CD14-positive monocyte (primary cell): ENCODE data around the gene SSTR4. TPM values are rescaled to one million over a fixed set of nuclear protein-coding genes. Genes with fewer than 3 reads are reported as not detected.

Experiments
- DNase-seq, 3 donors: peaks; one replicate each; pipeline ENCODE4 v3.0.0-alpha.2; 2011 to 2022
- H2AFZ ChIP-seq: 2 replicates; pipeline ENCODE4 v1.6.0; 2012; ENCODE audit warnings: mild to moderate bottlenecking, low read depth, low read length, inconsistent platforms; ENCODE audit not compliant: insufficient read depth, poor library complexity, severe bottlenecking
- H3K27ac ChIP-seq, 2 donors: 1 replicate in 1 of 2; 2 replicates in 1 of 2; pipeline ENCODE4 v1.5.1; 2012 to 2013; ENCODE audit warnings: low read length in 2 of 2, control low read depth in 1 of 2, inconsistent platforms in 1 of 2, low read depth in 1 of 2, mild to moderate bottlenecking in 1 of 2
- H3K27me3 ChIP-seq, 2 donors: one replicate each; pipeline versions ENCODE4 v1.6.0 to v1.6.1; 2011 to 2013; ENCODE audit warnings: low read length in 2 of 2; ENCODE audit not compliant: control insufficient read depth in 2 of 2, insufficient read depth in 2 of 2
- H3K36me3 ChIP-seq, 2 donors: replicated peaks in 1 of 2; 1 replicate in 1 of 2; 2 replicates in 1 of 2; pipeline versions ENCODE4 v1.5.1 to v1.6.1; 2012 to 2013; ENCODE audit warnings: low read length in 2 of 2, control low read depth in 1 of 2, inconsistent platforms in 1 of 2, mild to moderate bottlenecking in 1 of 2; ENCODE audit not compliant: insufficient read depth in 2 of 2, control insufficient read depth in 1 of 2
- H3K4me1 ChIP-seq, 2 donors: 1 replicate in 1 of 2; 2 replicates in 1 of 2; pipeline versions ENCODE4 v1.5.1 to v1.6.1; 2012 to 2013; ENCODE audit warnings: low read length in 2 of 2, control low read depth in 1 of 2, inconsistent platforms in 1 of 2, mild to moderate bottlenecking in 1 of 2, moderate library complexity in 1 of 2; ENCODE audit not compliant: insufficient read depth in 2 of 2, control insufficient read depth in 1 of 2
- H3K4me2 ChIP-seq: replicated peaks from 2 replicates; pipeline ENCODE3; 2012; ENCODE audit warnings: low read length, moderate library complexity, mild to moderate bottlenecking; ENCODE audit not compliant: poor library complexity, severe bottlenecking; ENCODE audit errors: extremely low read depth
- H3K4me3 ChIP-seq, 3 experiments: fragments of 200-600 bp in 1 of 3; sonication (generic) in 1 of 3; replicated peaks in 1 of 3; 1 replicate in 2 of 3; 2 replicates in 1 of 3; pipeline ENCODE4 v1.5.1; 2011 to 2013; ENCODE audit warnings: low read length in 3 of 3, mild to moderate bottlenecking in 3 of 3, control low read depth in 2 of 3, low read depth in 2 of 3, inconsistent platforms in 1 of 3, moderate library complexity in 1 of 3
- H3K79me2 ChIP-seq: 2 replicates; pipeline ENCODE4 v1.6.0; 2012; ENCODE audit warnings: mild to moderate bottlenecking, control low read depth, inconsistent platforms, low read length, moderate library complexity; ENCODE audit not compliant: insufficient read depth
- H3K9ac ChIP-seq: 2 replicates; pipeline ENCODE4 v1.6.0; 2017; ENCODE audit warnings: low read length, mild to moderate bottlenecking; ENCODE audit not compliant: insufficient read depth, poor library complexity, severe bottlenecking
- H3K9me3 ChIP-seq, 2 donors: replicated peaks in 1 of 2; 1 replicate in 1 of 2; 2 replicates in 1 of 2; pipeline versions ENCODE4 v1.5.1 to v1.6.1; 2012 to 2013; ENCODE audit warnings: low read length in 2 of 2, control low read depth in 1 of 2; ENCODE audit not compliant: control insufficient read depth in 1 of 2, insufficient read depth in 1 of 2
- H4K20me1 ChIP-seq: 2 replicates; pipeline ENCODE4 v1.6.0; 2012; ENCODE audit warnings: mild to moderate bottlenecking, low read length, control low read depth, moderate library complexity; ENCODE audit not compliant: insufficient read depth
- H3K27ac Mint-ChIP-seq, 7 donors: one replicate each; pipeline ENCODE4 v1.8.0; 2020; ENCODE audit warnings: mild to moderate bottlenecking in 7 of 7, mixed read lengths in 7 of 7, moderate library complexity in 6 of 7, inconsistent platforms in 2 of 7
- H3K27me3 Mint-ChIP-seq, 3 donors: one replicate each; pipeline ENCODE4 v1.8.0; 2021 to 2022; ENCODE audit warnings: low read depth in 3 of 3, mild to moderate bottlenecking in 3 of 3, mixed read lengths in 3 of 3, moderate library complexity in 3 of 3, inconsistent platforms in 1 of 3
- H3K36me3 Mint-ChIP-seq, 2 donors: one replicate each; pipeline ENCODE4 v1.8.0; 2020; ENCODE audit warnings: mixed read lengths in 2 of 2, inconsistent platforms in 1 of 2, mild to moderate bottlenecking in 1 of 2
- H3K4me1 Mint-ChIP-seq: one replicate; pipeline ENCODE4 v1.8.0; 2020; ENCODE audit warnings: mild to moderate bottlenecking, mixed read lengths
- H3K4me3 Mint-ChIP-seq, 2 donors: one replicate each; pipeline ENCODE4 v1.8.0; 2020; ENCODE audit warnings: mild to moderate bottlenecking in 2 of 2, mixed read lengths in 2 of 2, moderate library complexity in 1 of 2
- H3K9me3 Mint-ChIP-seq, 7 donors: one replicate each; pipeline ENCODE4 v1.8.0; 2020 to 2022; ENCODE audit warnings: mixed read lengths in 7 of 7, mild to moderate bottlenecking in 6 of 7, moderate library complexity in 6 of 7, inconsistent platforms in 2 of 7
- WGBS: methylation state at CpG from one replicate; pipeline ENCODE4 v1.1.5; 2013; ENCODE audit warnings: missing lambda C conversion rate; ENCODE audit not compliant: insufficient coverage; 5-methylcytosine and 5-hydroxymethylcytosine counted together
- intact Hi-C, 2 donors: fragments of 100-400 bp; cut with micrococcal nuclease; formaldehyde crosslinking; loops; one replicate each; pipeline versions ENCODE4 v1.15.0 to v1.15.1; 2023
- polyA plus RNA-seq, 3 donors: library from polyadenylated mRNA; depleted of rRNA in 1 of 3; unstranded in 2 of 3; stranded (reverse) in 1 of 3; fragments of 300-500 nt in 2 of 3; fragments of >200 nt in 1 of 3; fragmentation: Illumina TruSeq in 2 of 3; gene quantifications; 1 replicate in 2 of 3; 2 replicates in 1 of 3; pipeline ENCODE4 v1.2.3, GENCODE V29; 2012 to 2021
- TF ChIP-seq, protein P1 (sequence below): fragments of 200-600 bp; IDR thresholded peaks from one replicate; pipeline ENCODE4 v1.8.0; 2022; ENCODE audit warnings: antibody characterized with exemption, mild to moderate bottlenecking

Gene SSTR4
- polyA plus RNA-seq, 3 donors = not detected

DNA sequence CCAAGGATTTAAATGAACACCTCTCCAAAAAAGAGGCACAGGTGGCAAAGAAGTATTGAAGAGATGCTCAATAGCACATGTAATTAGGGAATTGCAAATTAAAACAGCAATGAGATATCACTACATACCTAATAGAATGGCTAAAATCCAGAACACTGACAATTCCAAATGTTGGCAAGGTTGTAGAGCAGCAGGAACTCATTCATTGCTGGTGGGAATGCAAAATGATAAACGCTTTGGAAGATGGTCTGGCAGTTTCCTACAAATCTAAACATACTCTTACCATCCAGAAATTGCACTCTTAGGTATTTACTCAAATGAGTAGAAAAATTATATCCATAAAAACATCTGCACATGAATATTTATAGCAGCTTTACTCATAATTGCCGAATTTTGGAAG is 34.0 kb downstream of the SSTR4 start:
- DNase-seq = no peak
- Histone ChIP-seq H3K27me3 (no peaks in the 10 kb centered on the region), H3K36me3 (peaks cover 6 to 24% of the 10 kb centered on the region in 2 donors), H3K9me3 (no peaks in the 10 kb centered on the region), H3K4me3 (no peak overlapping the region), H3K9ac (no peak overlapping the region), H3K4me1 (peaks cover 0 to under 1% of the 10 kb centered on the region in 2 donors), H3K27ac (no peak overlapping the region), H4K20me1 (peaks cover 7% of the 10 kb centered on the region), H3K4me2 (no peak overlapping the region), H3K79me2 (no peaks in the 10 kb centered on the region), H2AFZ (no peak overlapping the region)
- peaks cover 0 to 2% (median 0%) of the 10 kb centered on the region in 3 donors for H3K27me3 Mint-ChIP-seq
- H3K27ac Mint-ChIP-seq = no peak overlapping the region
- intact Hi-C loops = no loop called here
- peaks cover 5% of the 10 kb centered on the region for H3K4me1 Mint-ChIP-seq
- H3K9me3 Mint-ChIP-seq = peaks cover 0 to 2% (median 0%) of the 10 kb centered on the region in 7 donors
- peaks cover 30 to 39% of the 10 kb centered on the region in 2 donors for H3K36me3 Mint-ChIP-seq
- H3K4me3 Mint-ChIP-seq = no peak overlapping the region
- TF ChIP-seq, protein P1, sequence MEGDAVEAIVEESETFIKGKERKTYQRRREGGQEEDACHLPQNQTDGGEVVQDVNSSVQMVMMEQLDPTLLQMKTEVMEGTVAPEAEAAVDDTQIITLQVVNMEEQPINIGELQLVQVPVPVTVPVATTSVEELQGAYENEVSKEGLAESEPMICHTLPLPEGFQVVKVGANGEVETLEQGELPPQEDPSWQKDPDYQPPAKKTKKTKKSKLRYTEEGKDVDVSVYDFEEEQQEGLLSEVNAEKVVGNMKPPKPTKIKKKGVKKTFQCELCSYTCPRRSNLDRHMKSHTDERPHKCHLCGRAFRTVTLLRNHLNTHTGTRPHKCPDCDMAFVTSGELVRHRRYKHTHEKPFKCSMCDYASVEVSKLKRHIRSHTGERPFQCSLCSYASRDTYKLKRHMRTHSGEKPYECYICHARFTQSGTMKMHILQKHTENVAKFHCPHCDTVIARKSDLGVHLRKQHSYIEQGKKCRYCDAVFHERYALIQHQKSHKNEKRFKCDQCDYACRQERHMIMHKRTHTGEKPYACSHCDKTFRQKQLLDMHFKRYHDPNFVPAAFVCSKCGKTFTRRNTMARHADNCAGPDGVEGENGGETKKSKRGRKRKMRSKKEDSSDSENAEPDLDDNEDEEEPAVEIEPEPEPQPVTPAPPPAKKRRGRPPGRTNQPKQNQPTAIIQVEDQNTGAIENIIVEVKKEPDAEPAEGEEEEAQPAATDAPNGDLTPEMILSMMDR = no peak
- no CpG with 5 or more reads among the region's 2 CpGs for WGBS

DNA sequence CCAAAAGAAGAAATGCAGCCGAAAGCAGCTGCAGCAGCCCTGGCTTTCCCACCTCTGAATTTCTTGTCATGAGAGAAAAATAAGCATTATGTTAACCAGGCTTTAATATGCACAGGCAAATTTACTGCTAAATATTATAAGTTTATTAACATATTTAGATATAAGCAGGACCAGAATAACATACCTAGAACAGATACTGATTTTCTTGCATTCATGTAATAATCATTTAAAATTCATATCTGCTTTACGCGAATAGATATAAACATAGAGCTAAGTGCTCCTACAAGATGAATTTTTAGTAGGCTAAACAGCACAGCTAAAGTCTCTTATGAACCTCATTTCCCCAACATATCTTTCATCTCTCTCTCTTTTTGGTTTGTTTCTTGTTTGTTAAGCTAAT is 36.3 kb downstream of the SSTR4 start:
- TF ChIP-seq, protein P1 = no peak
- no peak overlapping the region for H3K4me3 Mint-ChIP-seq
- intact Hi-C loops = no loop called here

More for the DNA sequence above, 36.3 kb downstream of the SSTR4 start:
- WGBS = no CpG with 5 or more reads among the region's 3 CpGs
- H3K27me3 Mint-ChIP-seq = peaks cover 0 to 2% (median 0%) of the 10 kb centered on the region in 3 donors
- Histone ChIP-seq H3K4me2 (no peak overlapping the region), H3K9ac (no peak overlapping the region), H3K27ac (no peak overlapping the region), H3K79me2 (no peaks in the 10 kb centered on the region), H3K9me3 (no peaks in the 10 kb centered on the region), H3K36me3 (peaks cover 17 to 39% of the 10 kb centered on the region in 2 donors), H3K27me3 (no peaks in the 10 kb centered on the region), H4K20me1 (peaks cover 16% of the 10 kb centered on the region), H2AFZ (no peak overlapping the region), H3K4me1 (no peaks in the 10 kb centered on the region), H3K4me3 (no peak overlapping the region)
- peaks cover 50 to 61% of the 10 kb centered on the region in 2 donors for H3K36me3 Mint-ChIP-seq
- no peak for DNase-seq
- peak overlapping the region in 1 of 7 donors; percentile 41 for H3K27ac Mint-ChIP-seq
- H3K9me3 Mint-ChIP-seq = peaks cover 0 to 2% (median 0%) of the 10 kb centered on the region in 7 donors
- H3K4me1 Mint-ChIP-seq = peaks cover 4% of the 10 kb centered on the region
